K562 (cell line): Measurements from ENCODE around the gene GRK1. TPM values are rescaled to one million over a fixed set of nuclear protein-coding genes. Genes with fewer than 3 reads are reported as not detected.

ENCODE experiments used
- ATAC-seq: fragments of 200-7000 bp; cut with Tn5 transposase; 3 replicates; pipeline ENCODE4 v1.9.1; 2020; ENCODE audit warnings: moderate library complexity
- BruUV-seq: library from RNA; stranded (reverse); fragments of 400-500 nt; replicated peaks from 2 replicates; lab custom pipeline; 2021; lab: Mats Ljungman, UMichigan
- CTCF ChIA-PET: fragments of 300-600 bp; formaldehyde crosslinking; extraction: SDS; loops from one replicate; lab custom pipeline; 2021; ENCODE audit warnings: low intra/inter-chr PET ratio; lab: Yijun Ruan, JAX
- POLR2A ChIA-PET: fragments of 300-600, 350-650 bp; sonication (Branson Sonifier 250); formaldehyde crosslinking; extraction: SDS; loops from one replicate; lab custom pipeline; 2021; ENCODE audit warnings: antibody characterized with exemption, inconsistent platforms; lab: Yijun Ruan, JAX
- DNase-seq, 4 experiments: peaks; one replicate each; pipeline versions ENCODE4 v3.0.0 to v3.0.0-alpha.2; 2011 to 2018; ENCODE audit warnings: low spot score in 3 of 4, mixed read lengths in 3 of 4; ENCODE audit errors: extremely low read depth in 1 of 4
- FAIRE-seq: peaks from 2 replicates; lab custom pipeline; 2011; peaks lifted over from hg19 to GRCh38; lab: Jason Lieb, UNC
- H2AFZ ChIP-seq: 2 replicates; pipeline ENCODE4 v1.6.0; 2011; ENCODE audit warnings: low read depth, low read length, control low read depth, inconsistent platforms
- H3K27ac ChIP-seq: fragments of 200-600 bp; 3 replicates; pipeline ENCODE4 v1.8.0; 2011; ENCODE audit warnings: low read depth, mild to moderate bottlenecking, control low read depth, inconsistent platforms, low read length, moderate library complexity, mixed read lengths; ENCODE audit errors: extremely low read depth
- H3K27me3 ChIP-seq, 2 experiments: fragments of 300-600 bp in 1 of 2; 2 replicates in 1 of 2; 3 replicates in 1 of 2; pipeline versions ENCODE4 v1.6.0 to v1.8.0; 2011; ENCODE audit warnings: inconsistent platforms in 2 of 2, low read length in 2 of 2, mild to moderate bottlenecking in 1 of 2, mixed read lengths in 1 of 2, moderate library complexity in 1 of 2; ENCODE audit not compliant: control insufficient read depth in 2 of 2, insufficient read depth in 2 of 2
- H3K36me3 ChIP-seq: fragments of 300-600 bp; 3 replicates; pipeline ENCODE4 v1.8.0; 2011; ENCODE audit warnings: mild to moderate bottlenecking, low read length, inconsistent platforms; ENCODE audit not compliant: control insufficient read depth, insufficient read depth
- H3K4me1 ChIP-seq, 2 experiments: fragments of 200-600 bp in 1 of 2; replicated peaks in 1 of 2; 2 replicates in 1 of 2; 3 replicates in 1 of 2; pipeline versions ENCODE4 v1.5.1 to v1.8.0; 2011; ENCODE audit warnings: inconsistent platforms in 2 of 2, low read length in 2 of 2, mild to moderate bottlenecking in 1 of 2, mixed read lengths in 1 of 2, moderate library complexity in 1 of 2; ENCODE audit not compliant: control insufficient read depth in 2 of 2, insufficient read depth in 2 of 2
- H3K4me2 ChIP-seq: 2 replicates; pipeline ENCODE4 v1.6.1; 2011; ENCODE audit warnings: low read length, control low read depth, inconsistent platforms, mixed read lengths; ENCODE audit not compliant: insufficient read depth
- H3K4me3 ChIP-seq: fragments of 200-600 bp; sonication (generic), shearing (Covaris generic); 2 replicates; pipeline ENCODE4 v1.5.1; 2016; ENCODE audit warnings: control low read depth, inconsistent platforms
- H3K79me2 ChIP-seq: fragments of 200-600 bp; 3 replicates; pipeline ENCODE4 v1.8.0; 2011; ENCODE audit warnings: low read length, inconsistent platforms; ENCODE audit not compliant: control insufficient read depth, insufficient read depth
- H3K9ac ChIP-seq, 2 experiments: 2 replicates each; pipeline versions ENCODE4 v1.6.0 to v1.6.1; 2011; ENCODE audit warnings: low read depth in 2 of 2, low read length in 2 of 2, control low read depth in 1 of 2, inconsistent platforms in 1 of 2, mild to moderate bottlenecking in 1 of 2, mixed read lengths in 1 of 2; ENCODE audit not compliant: insufficient read depth in 1 of 2
- H3K9me1 ChIP-seq: one replicate; pipeline ENCODE4 v1.6.0; 2011; ENCODE audit warnings: inconsistent platforms, mild to moderate bottlenecking, low read length, moderate library complexity; ENCODE audit not compliant: control insufficient read depth, insufficient read depth
- H3K9me3 ChIP-seq: replicated peaks from 2 replicates; pipeline ENCODE4 v1.5.1; 2011; ENCODE audit warnings: low read depth, low read length, inconsistent platforms; ENCODE audit not compliant: control insufficient read depth, insufficient read depth
- H4K20me1 ChIP-seq: replicated peaks from 2 replicates; pipeline ENCODE4 v1.6.1; 2011; ENCODE audit warnings: low read length, inconsistent platforms, mixed read lengths; ENCODE audit not compliant: control insufficient read depth, insufficient read depth
- ARID1B ChIP-seq: fragments of 450-650 bp; IDR thresholded peaks from 2 replicates; pipeline ENCODE4 v1.6.1; 2016; ENCODE audit warnings: antibody characterized with exemption, mild to moderate bottlenecking, inconsistent platforms
- ATF6 ChIP-seq: sonication (generic); formaldehyde crosslinking; IDR thresholded peaks from 2 replicates; pipeline ENCODE4 v1.4.0; 2020; ENCODE audit warnings: mild to moderate bottlenecking, missing genetic modification reagents
- CBFA2T3 ChIP-seq: fragments of 450-650 bp; IDR thresholded peaks from 2 replicates; pipeline ENCODE4 v1.6.1; 2017
- CBX1 ChIP-seq: sonication (generic); IDR thresholded peaks from 2 replicates; pipeline ENCODE4 v1.6.1; 2016; ENCODE audit warnings: antibody characterized with exemption, low read depth, mild to moderate bottlenecking
- DIDO1 ChIP-seq: fragments of 450-650 bp; IDR thresholded peaks from 2 replicates; pipeline ENCODE4 v1.6.1; 2016; ENCODE audit warnings: low read depth, missing biosample characterization, missing genetic modification characterization
- E2F6 ChIP-seq, 2 experiments: IDR thresholded peaks; 2 replicates each; pipeline ENCODE4 v1.6.1; 2011; ENCODE audit warnings: borderline replicate concordance in 1 of 2, control low read depth in 1 of 2, low read depth in 1 of 2, low read length in 1 of 2, mild to moderate bottlenecking in 1 of 2, mixed read lengths in 1 of 2, moderate library complexity in 1 of 2; ENCODE audit not compliant: insufficient read depth in 1 of 2, insufficient read length in 1 of 2, poor library complexity in 1 of 2, severe bottlenecking in 1 of 2; ENCODE audit errors: extremely low read depth in 1 of 2
- KHSRP ChIP-seq: fragments of 450-650 bp; IDR thresholded peaks from 2 replicates; pipeline ENCODE4 v1.6.1; 2017
- LARP7 ChIP-seq: fragments of 450-650 bp; IDR thresholded peaks from 2 replicates; pipeline ENCODE4 v1.6.1; 2016
- MCM2 ChIP-seq: fragments of 450-650 bp; IDR thresholded peaks from 2 replicates; pipeline ENCODE4 v1.6.1; 2017; ENCODE audit warnings: low read depth, mild to moderate bottlenecking
- MECOM ChIP-seq: fragments of 250-450 bp; sonication (Bioruptor Pico); IDR thresholded peaks from 2 replicates; pipeline ENCODE4 v1.8.0; 2022; ENCODE audit warnings: inconsistent platforms
- MIER1 ChIP-seq: fragments of 450-650 bp; IDR thresholded peaks from 2 replicates; pipeline ENCODE4 v1.6.1; 2016; ENCODE audit warnings: antibody characterized with exemption, mild to moderate bottlenecking, low read depth
- NCOA4 ChIP-seq: fragments of 450-650 bp; IDR thresholded peaks from 2 replicates; pipeline ENCODE4 v1.6.1; 2018; ENCODE audit warnings: mild to moderate bottlenecking; ENCODE audit not compliant: partially characterized antibody
- NFXL1 ChIP-seq: fragments of 450-650 bp; formaldehyde crosslinking; IDR thresholded peaks from 2 replicates; pipeline ENCODE4 v1.4.0; 2021; ENCODE audit warnings: mild to moderate bottlenecking
- POLR3G ChIP-seq: IDR thresholded peaks from 2 replicates; pipeline ENCODE4 v1.6.1; 2011; ENCODE audit not compliant: insufficient read length, insufficient replicate concordance; ENCODE audit errors: extremely low read depth
- SLC30A9 ChIP-seq: fragments of 250-450 bp; sonication (Bioruptor Pico); IDR thresholded peaks from 2 replicates; pipeline ENCODE4 v1.8.0; 2022; ENCODE audit warnings: mild to moderate bottlenecking, moderate library complexity
- SOX6 ChIP-seq: fragments of 450-650 bp; IDR thresholded peaks from 2 replicates; pipeline ENCODE4 v1.6.1; 2014; ENCODE audit warnings: mild to moderate bottlenecking
- TEAD2 ChIP-seq: fragments of 450-650 bp; IDR thresholded peaks from 2 replicates; pipeline ENCODE4 v1.6.1; 2016; ENCODE audit warnings: missing genetic modification characterization, control low read depth, missing compliant biosample characterization
- TRIM28 ChIP-seq: fragments of 450-650 bp; IDR thresholded peaks from 2 replicates; pipeline ENCODE4 v1.6.1; 2017
- ZBTB49 ChIP-seq: sonication (generic); formaldehyde crosslinking; IDR thresholded peaks from 2 replicates; pipeline ENCODE4 v1.8.0; 2022; ENCODE audit warnings: missing genetic modification reagents, mild to moderate bottlenecking, borderline replicate concordance
- WGBS: fragments of 100-300 bp; shearing (Covaris generic); methylation state at CpG from one replicate; pipeline ENCODE4 v1.1.6; 2016; ENCODE audit warnings: low coverage, mixed read lengths; ENCODE audit not compliant: insufficient coverage; ENCODE audit errors: missing lambda C conversion rate; 5-methylcytosine and 5-hydroxymethylcytosine counted together
- in situ Hi-C: fragments of 300-500 bp; cut with MboI; formaldehyde crosslinking; loops from 4 replicates; pipeline ENCODE4 v1.15.0; 2018; ENCODE audit warnings: inconsistent platforms, mixed read lengths
- intact Hi-C: fragments of 100-400 bp; cut with micrococcal nuclease; formaldehyde crosslinking; loops from 2 replicates; pipeline ENCODE4 v1.14.2; 2022
- polyA plus RNA-seq, 8 experiments: library from polyadenylated mRNA; depleted of rRNA in 4 of 8; stranded (reverse) in 5 of 8; unstranded in 3 of 8; fragments of >200 nt; fragmentation: Nextera tagmentation in 2 of 8; fragmentation: Illumina TruSeq in 1 of 8; extraction: Ambion mirVana in 2 of 8; extraction: Trizol in 1 of 8; gene quantifications; 2 replicates each; pipeline versions ENCODE4 v1.2.1 to v1.2.3, GENCODE V29; 2011 to 2014; ENCODE audit warnings: inconsistent platforms in 1 of 8, missing spikeins in 1 of 8
- total RNA-seq, 7 experiments: library from RNA; depleted of rRNA in 6 of 7; stranded (reverse); fragments of >200 nt in 6 of 7; fragmentation: Illumina TruSeq in 2 of 7; extraction: Trizol in 2 of 7; gene quantifications; 2 replicates each; pipeline versions ENCODE4 v1.2.1 to v1.2.3, GENCODE V29; 2011 to 2021; ENCODE audit warnings: low replicate concordance in 1 of 7

GRK1 gene
- total and polyA plus RNA-seq, 9 of the 15 experiments (the other 6 are each of a cell fraction or from before 2014, with no cell fraction given) = 0.09 TPM; not detected in 8

GRCh38 chr13:113723410-113724015 lies 56.5 kb downstream of the GRK1 start:
- CTCF ChIA-PET = no interaction called here
- H4K20me1 ChIP-seq = no peaks in the 10 kb centered on the region
- no TSS peak for BruUV-seq
- H3K36me3 ChIP-seq = no peaks in the 10 kb centered on the region
- no peak overlapping the region for H3K4me3 ChIP-seq
- in situ Hi-C loops = loop anchor here (10.0 kb wide), 2 partner anchors 59 to 229 kb away; partner anchors contain the start of genes DCUN1D2 and GRK1
- H3K9ac ChIP-seq = no peak overlapping the region
- H3K4me2 ChIP-seq = no peak overlapping the region; the same call in 1 of the 2 replicates
- H2AFZ ChIP-seq = no peak overlapping the region
- H3K27me3 ChIP-seq = peaks cover 0 to 2% of the 10 kb centered on the region in 2 experiments; a peak in 2 of 5 replicates
- FAIRE-seq (no peak), DNase-seq (peak in 1 of 4 experiments; percentile 35), ATAC-seq (no peak)
- intact Hi-C loops = no loop called here
- no peaks in the 10 kb centered on the region for H3K9me1 ChIP-seq
- no peak overlapping the region for H3K27ac ChIP-seq
- WGBS = 13% methylated on average over 9 of the region's 13 CpGs
- H3K4me1 ChIP-seq = peaks cover 9 to 29% of the 10 kb centered on the region in 2 experiments; a peak in 4 of 5 replicates
- POLR2A ChIA-PET = interaction anchor here (1.0 to 1.1 kb wide), 2 partner anchors 56 to 59 kb away, joined by 3 read pairs; partner anchors contain the start of gene GRK1
- no peaks in the 10 kb centered on the region; the same call in 1 of the 2 replicates for H3K9me3 ChIP-seq
- H3K79me2 ChIP-seq = no peaks in the 10 kb centered on the region
- no peak for TF ChIP-seq NCOA4
- no peak for TF ChIP-seq KHSRP
- no peak for TF ChIP-seq MCM2
- no peak for TF ChIP-seq TRIM28
- no peak for TF ChIP-seq E2F6 (IDR thresholded peaks at IDR 0.05; ENCODE audit: borderline replicate concordance in 1 of 2, extremely low read depth in 1 of 2, insufficient read depth in 1 of 2, insufficient read length in 1 of 2, low read depth in 1 of 2, low read length in 1 of 2, poor library complexity in 1 of 2, severe bottlenecking in 1 of 2)
- no peak for TF ChIP-seq TEAD2 (tag)
- TF ChIP-seq MIER1 = no peak
- TF ChIP-seq MECOM (CRISPR knock-in tag) = 0 out of 2 replicates have a peak, but pooled peaks have one; percentile 42
- no peak for TF ChIP-seq ATF6
- TF ChIP-seq CBX1 = no peak
- TF ChIP-seq POLR3G = no peak
- TF ChIP-seq LARP7 = no peak
- peak; percentile 50; the same call in 1 of the 2 replicates for TF ChIP-seq CBFA2T3
- no peak for TF ChIP-seq DIDO1
- no peak for TF ChIP-seq SLC30A9 (CRISPR knock-in tag)
- peak; percentile 76 for TF ChIP-seq SOX6
- peak; percentile 46 for TF ChIP-seq ARID1B
- TF ChIP-seq ZBTB49 (CRISPR knock-in tag) = no peak
- no peak for TF ChIP-seq NFXL1 (CRISPR knock-in tag)
